Cardiac fibroblast (primary cell): Measurements from ENCODE around the gene NKAP.
A peak's percentile ranks its signal among the peaks of the same experiment; 100 is the strongest.
"Not testable (repeated sequence)": the region's sequence is repeated elsewhere in the genome, so short reads cannot be mapped to it uniquely, and the experiment has no call there.

ENCODE experiments used
- DNase-seq, 2 donors: peaks; one replicate each; pipeline versions ENCODE4 v3.0.0 to v3.0.0-alpha.2; 2010; ENCODE audit warnings: low read depth in 2 of 2
- H3K4me3 ChIP-seq, 2 donors: replicated peaks in 1 of 2; 1 replicate in 1 of 2; 2 replicates in 1 of 2; pipeline ENCODE4 v1.5.1; 2011; ENCODE audit warnings: low read depth in 2 of 2, low read length in 2 of 2, mild to moderate bottlenecking in 2 of 2, moderate library complexity in 1 of 2
- CTCF ChIP-seq: IDR thresholded peaks from one replicate; pipeline ENCODE4 v1.5.1; 2011; ENCODE audit warnings: low read depth, mild to moderate bottlenecking, low read length, inconsistent platforms

Gene NKAP

DNA sequence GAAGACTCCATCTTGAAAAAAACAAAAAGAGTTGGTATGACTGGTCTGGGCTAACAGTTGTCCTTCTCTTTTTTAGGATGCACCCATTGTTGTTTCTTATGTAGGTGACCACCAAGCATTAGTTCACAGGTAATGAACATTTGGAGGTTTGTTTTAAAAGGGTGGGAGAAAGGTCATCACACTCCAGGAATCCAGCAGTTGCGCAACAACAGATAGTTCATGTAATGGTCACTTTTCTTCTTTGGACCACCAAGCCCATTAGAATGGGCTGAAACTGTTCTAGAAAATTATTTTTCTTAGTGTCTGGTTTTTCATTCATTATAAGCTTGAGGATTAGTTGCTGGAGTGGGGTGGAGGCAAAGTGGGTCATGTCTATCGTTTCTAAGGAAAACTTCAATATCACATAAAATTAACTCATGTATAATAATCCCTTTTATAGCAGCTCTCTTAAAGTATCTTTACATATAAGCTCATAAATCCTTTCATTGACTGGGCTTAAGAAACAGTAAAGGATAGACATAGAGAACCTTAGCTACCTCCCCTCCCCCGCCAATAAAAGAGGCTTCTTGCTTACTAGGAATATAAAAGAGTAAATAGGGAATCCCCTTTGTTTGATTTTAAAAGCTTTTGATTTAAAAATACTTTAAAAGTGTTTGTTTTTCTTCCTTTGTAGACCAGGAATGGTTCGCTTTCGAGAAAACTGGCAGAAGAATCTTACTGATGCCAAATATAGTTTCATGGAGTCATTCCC, 23.5 kb downstream of the NKAP start:
- H3K4me3 ChIP-seq: no peak overlapping the region
- TF ChIP-seq CTCF: no peak
- DNase-seq: no peak

DNA sequence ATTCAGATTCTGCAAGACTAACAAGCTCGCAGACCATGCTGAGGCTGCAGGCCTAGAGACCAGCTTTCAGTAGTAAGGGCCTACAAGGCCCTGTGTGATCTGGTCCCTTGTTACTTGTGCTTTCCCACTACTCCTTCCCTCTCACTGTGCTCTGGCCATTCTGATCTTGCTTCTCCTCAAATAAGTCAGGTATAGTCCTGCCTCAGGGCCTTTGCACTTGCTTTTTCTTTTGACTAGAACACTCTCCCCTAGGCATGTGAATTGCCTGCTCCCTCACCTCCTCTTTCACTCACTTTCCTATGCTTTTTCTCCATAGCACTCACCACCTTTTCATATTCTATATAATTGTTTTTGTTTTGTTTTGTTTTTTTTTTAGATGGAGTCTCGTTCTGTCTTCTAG, 25.7 kb downstream of the NKAP start:
- no peak for TF ChIP-seq CTCF
- no peak overlapping the region for H3K4me3 ChIP-seq
- no peak for DNase-seq

DNA sequence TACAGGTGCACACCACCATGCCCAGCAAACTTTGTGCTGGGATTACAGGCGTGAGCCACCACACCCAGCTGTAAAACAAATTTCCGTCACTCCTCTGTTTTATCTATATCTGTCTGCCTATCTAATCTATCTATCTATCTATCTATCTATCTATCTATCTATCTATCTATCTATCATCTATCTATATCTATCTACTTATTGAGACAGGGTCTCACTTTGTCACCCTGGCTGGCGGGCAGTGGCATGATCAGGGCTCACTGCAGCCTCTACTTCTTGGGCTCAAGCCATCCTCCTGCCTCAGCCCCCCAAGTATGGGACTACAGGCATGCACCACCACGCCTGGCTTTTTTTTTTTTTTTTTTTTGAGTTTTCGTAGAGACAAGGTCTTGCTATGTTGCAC, 27.2 kb downstream of the NKAP start:
- TF ChIP-seq CTCF: no peak
- no peak for DNase-seq
- H3K4me3 ChIP-seq: no peak overlapping the region

DNA sequence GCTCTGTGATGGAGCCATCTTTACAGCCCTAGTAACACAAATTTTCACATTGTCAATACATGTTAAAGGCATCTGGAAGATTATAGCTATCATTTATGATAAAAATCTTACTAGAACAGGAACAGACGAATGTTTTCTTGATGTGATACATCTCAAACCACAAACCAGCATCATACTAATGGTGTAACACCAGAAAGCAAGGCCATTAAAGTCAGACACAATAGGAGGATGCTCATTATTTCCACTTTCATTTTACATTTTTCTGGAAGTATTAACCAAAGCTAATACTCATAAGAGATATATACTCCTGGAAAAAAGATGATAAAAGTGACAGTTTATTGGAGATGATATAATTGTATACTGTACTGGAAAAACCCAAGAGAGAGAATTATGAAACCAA, 42.6 kb downstream of the NKAP start:
- no peak overlapping the region for H3K4me3 ChIP-seq
- no peak for TF ChIP-seq CTCF
- no peak for DNase-seq

DNA sequence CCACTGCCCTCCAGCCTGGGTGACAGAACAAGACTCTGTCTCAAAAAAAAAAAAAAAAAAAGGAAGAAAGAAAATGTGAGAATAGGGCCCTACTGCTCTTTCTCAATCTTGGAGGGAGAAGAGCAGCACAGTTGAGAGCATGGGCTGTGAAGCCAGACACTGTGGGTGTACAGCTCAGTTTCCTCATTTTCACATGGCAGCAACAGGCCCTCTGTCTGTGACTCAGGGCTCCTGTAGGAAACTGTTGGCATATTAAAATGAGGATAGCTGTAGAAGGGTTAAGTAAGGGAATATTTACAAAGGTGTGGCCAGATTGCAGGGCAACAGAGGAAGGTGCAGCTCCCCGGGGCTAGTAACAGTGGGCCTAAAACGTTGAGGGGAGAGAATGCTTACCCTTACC, 44.4 kb downstream of the NKAP start:
- TF ChIP-seq CTCF: no peak
- DNase-seq: no peak
- no peak overlapping the region for H3K4me3 ChIP-seq

DNA sequence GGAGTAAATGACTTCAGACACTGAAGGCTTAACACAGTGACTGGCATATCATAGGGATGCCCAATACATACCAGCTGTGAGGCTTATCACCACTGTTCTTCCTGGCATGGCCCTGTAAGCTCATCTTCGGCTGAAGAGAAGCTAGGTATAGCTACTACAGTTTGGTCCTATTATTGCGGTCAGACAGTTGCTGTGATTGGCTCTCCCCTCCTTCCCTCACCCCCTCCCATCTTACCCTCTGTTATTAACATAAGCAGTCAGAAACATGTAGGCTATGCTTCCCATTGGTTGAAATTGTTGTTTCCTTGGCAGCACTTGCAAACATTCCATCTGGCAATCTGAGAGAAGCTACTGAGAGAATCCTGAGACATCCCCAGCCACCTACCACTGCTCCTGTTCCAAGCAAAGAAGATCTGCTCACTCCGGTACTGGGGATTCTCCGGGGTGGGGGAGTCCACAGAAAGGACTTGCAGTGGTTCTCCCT, 47.7 kb downstream of the NKAP start, which contains the start of gene AKAP14:
Gene AKAP14 (plus strand): TSS at position 51 of the 484 bp plus-strand sequence. CDS start 7,331 bp downstream, outside the sequence.
- no peak for TF ChIP-seq CTCF
- DNase-seq: peak in 1 of 2 donors; percentile 3
- no peak within 1 kb of the TSS for H3K4me3 ChIP-seq

GRCh38 chrX:119891961-119892692, 51.4 kb downstream of the NKAP start:
- not testable (repeated sequence) for H3K4me3 ChIP-seq, DNase-seq

DNA sequence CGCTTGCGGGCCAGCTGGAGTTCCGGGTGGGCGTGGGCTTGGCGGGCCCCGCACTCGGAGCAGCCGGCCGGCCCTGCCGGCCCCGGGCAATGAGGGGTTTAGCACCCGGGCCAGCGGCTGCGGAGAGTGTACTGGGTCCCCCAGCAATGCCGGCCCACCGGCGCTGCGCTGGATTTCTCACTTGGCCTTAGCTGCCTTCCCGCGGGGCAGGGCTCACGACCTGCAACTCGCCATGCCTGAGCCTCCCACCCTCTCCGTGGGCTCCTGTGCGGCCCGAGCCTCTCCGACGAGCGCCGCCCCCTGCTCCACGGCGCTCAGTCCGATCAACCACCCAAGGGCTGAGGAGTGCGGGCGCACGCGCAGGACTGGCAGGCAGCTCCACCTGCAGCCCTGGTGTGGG, 52.9 kb downstream of the NKAP start:
- DNase-seq, H3K4me3 ChIP-seq: not testable (repeated sequence)
